H9 (cell line): ENCODE measurements around the gene SLC4A5. TPM values are rescaled to one million over a fixed set of nuclear protein-coding genes. Genes with fewer than 3 reads are reported as not detected.
A peak's percentile ranks its signal among the peaks of the same experiment; 100 is the strongest.

Experiments used
- DNase-seq: peaks from one replicate; pipeline ENCODE4 v3.0.0-alpha.2; 2017
- H2AFZ ChIP-seq: one replicate; pipeline ENCODE4 v1.6.1; 2013; ENCODE audit warnings: mild to moderate bottlenecking, low read length, control low read depth, moderate library complexity
- H2AK5ac ChIP-seq: 2 replicates; pipeline ENCODE4 v1.6.1; 2013; ENCODE audit warnings: low read length, control low read depth, mixed read lengths; ENCODE audit not compliant: insufficient read length
- H2BK120ac ChIP-seq: one replicate; pipeline ENCODE4 v1.6.1; 2013; ENCODE audit warnings: low read depth, mild to moderate bottlenecking, low read length, control low read depth, inconsistent platforms; ENCODE audit not compliant: poor library complexity, severe bottlenecking
- H2BK12ac ChIP-seq: 2 replicates; pipeline ENCODE4 v1.6.1; 2013; ENCODE audit warnings: low read length, control low read depth, mixed read lengths, low read depth; ENCODE audit not compliant: insufficient read length
- H2BK15ac ChIP-seq: 2 replicates; pipeline ENCODE4 v1.6.1; 2013; ENCODE audit warnings: low read depth, low read length, control low read depth
- H2BK20ac ChIP-seq: one replicate; pipeline ENCODE4 v1.6.1; 2013; ENCODE audit warnings: low read depth, mild to moderate bottlenecking, low read length, control low read depth, inconsistent platforms; ENCODE audit not compliant: poor library complexity, severe bottlenecking
- H2BK5ac ChIP-seq: 2 replicates; pipeline ENCODE4 v1.6.1; 2013; ENCODE audit warnings: low read length, control low read depth, mixed read lengths; ENCODE audit not compliant: insufficient read length
- H3K14ac ChIP-seq: 2 replicates; pipeline ENCODE4 v1.6.1; 2013; ENCODE audit warnings: low read length, control low read depth; ENCODE audit not compliant: insufficient read depth
- H3K18ac ChIP-seq: 2 replicates; pipeline ENCODE4 v1.6.1; 2013; ENCODE audit warnings: low read depth, mild to moderate bottlenecking, mixed read lengths, low read length, control low read depth; ENCODE audit not compliant: insufficient read length
- H3K23ac ChIP-seq: 2 replicates; pipeline ENCODE4 v1.6.1; 2013; ENCODE audit warnings: low read length, control low read depth, mixed read lengths, low read depth; ENCODE audit not compliant: insufficient read length
- H3K23me2 ChIP-seq: 2 replicates; pipeline ENCODE4 v1.6.1; 2013; ENCODE audit warnings: low read depth, mild to moderate bottlenecking, mixed read lengths, low read length, control low read depth; ENCODE audit not compliant: insufficient read length, poor library complexity, severe bottlenecking
- H3K27ac ChIP-seq: 2 replicates; pipeline ENCODE4 v1.5.1; 2013; ENCODE audit warnings: low read length, control low read depth, mixed read lengths, low read depth; ENCODE audit not compliant: insufficient read length
- H3K27me3 ChIP-seq: 2 replicates; pipeline ENCODE4 v1.6.1; 2013; ENCODE audit warnings: low read length, control low read depth, inconsistent platforms; ENCODE audit not compliant: insufficient read depth
- H3K4ac ChIP-seq: 2 replicates; pipeline ENCODE4 v1.6.1; 2013; ENCODE audit warnings: low read depth, mild to moderate bottlenecking, control low read depth, inconsistent platforms, low read length, moderate library complexity
- H3K4me1 ChIP-seq: 2 replicates; pipeline ENCODE4 v1.6.1; 2013; ENCODE audit warnings: low read length, control low read depth, inconsistent platforms; ENCODE audit not compliant: insufficient read depth
- H3K4me2 ChIP-seq: 2 replicates; pipeline ENCODE4 v1.6.1; 2013; ENCODE audit warnings: low read length, control low read depth, mixed read lengths; ENCODE audit not compliant: insufficient read length, insufficient read depth
- H3K56ac ChIP-seq: 2 replicates; pipeline ENCODE4 v1.6.1; 2013; ENCODE audit warnings: low read depth, mild to moderate bottlenecking, mixed read lengths, low read length, control low read depth; ENCODE audit not compliant: insufficient read length
- H3K79me1 ChIP-seq: 2 replicates; pipeline ENCODE4 v1.6.1; 2013; ENCODE audit warnings: low read depth, mild to moderate bottlenecking, moderate library complexity, low read length, control low read depth, inconsistent platforms; ENCODE audit not compliant: insufficient read depth, poor library complexity, severe bottlenecking
- H3K79me2 ChIP-seq: 2 replicates; pipeline ENCODE4 v1.6.1; 2013; ENCODE audit warnings: low read length, control low read depth, inconsistent platforms; ENCODE audit not compliant: insufficient read depth
- H3K9ac ChIP-seq: 2 replicates; pipeline ENCODE4 v1.6.1; 2013; ENCODE audit warnings: low read length, control low read depth, mixed read lengths; ENCODE audit not compliant: insufficient read length; ENCODE audit errors: extremely low read depth
- H3K9me3 ChIP-seq: one replicate; pipeline ENCODE4 v1.6.1; 2013; ENCODE audit warnings: low read depth, low read length, inconsistent platforms; ENCODE audit not compliant: control insufficient read depth
- H3T11ph ChIP-seq: one replicate; pipeline ENCODE4 v1.6.1; 2013; ENCODE audit warnings: mild to moderate bottlenecking, low read length, control low read depth, inconsistent platforms
- H4K20me1 ChIP-seq: one replicate; pipeline ENCODE4 v1.6.1; 2013; ENCODE audit not compliant: control insufficient read depth, insufficient read length, insufficient read depth
- H4K5ac ChIP-seq: 2 replicates; pipeline ENCODE4 v1.6.1; 2013; ENCODE audit warnings: low read depth, mild to moderate bottlenecking, mixed read lengths, low read length, control low read depth; ENCODE audit not compliant: insufficient read length
- H4K8ac ChIP-seq: replicated peaks from 2 replicates; pipeline ENCODE4 v1.6.1; 2013; ENCODE audit warnings: low read length, control low read depth, mixed read lengths, low read depth; ENCODE audit not compliant: insufficient read length
- H4K91ac ChIP-seq: 2 replicates; pipeline ENCODE4 v1.6.1; 2013; ENCODE audit warnings: low read depth, mild to moderate bottlenecking, moderate library complexity, mixed read lengths, low read length, control low read depth; ENCODE audit not compliant: insufficient read length
- H3K27ac Mint-ChIP-seq, 3 experiments: 2 replicates in 2 of 3; 3 replicates in 1 of 3; pipeline ENCODE4 v1.8.0; 2020 to 2021; ENCODE audit warnings: mixed read lengths in 3 of 3, mild to moderate bottlenecking in 1 of 3, moderate library complexity in 1 of 3
- H3K27me3 Mint-ChIP-seq: 2 replicates; pipeline ENCODE4 v1.8.0; 2021; ENCODE audit warnings: low read depth, mild to moderate bottlenecking, moderate library complexity, mixed read lengths
- H3K36me3 Mint-ChIP-seq, 3 experiments: 2 replicates in 2 of 3; 3 replicates in 1 of 3; pipeline ENCODE4 v1.8.0; 2020 to 2021; ENCODE audit warnings: low read depth in 3 of 3, mixed read lengths in 3 of 3; ENCODE audit not compliant: insufficient read depth in 1 of 3
- H3K4me1 Mint-ChIP-seq, 2 experiments: 2 replicates each; pipeline ENCODE4 v1.8.0; 2020; ENCODE audit warnings: mixed read lengths in 2 of 2
- H3K4me3 Mint-ChIP-seq, 2 experiments: 2 replicates in 1 of 2; 3 replicates in 1 of 2; pipeline ENCODE4 v1.8.0; 2020 to 2021; ENCODE audit warnings: mild to moderate bottlenecking in 2 of 2, mixed read lengths in 2 of 2, moderate library complexity in 1 of 2
- H3K9me3 Mint-ChIP-seq, 2 experiments: 2 replicates in 1 of 2; 3 replicates in 1 of 2; pipeline ENCODE4 v1.8.0; 2020; ENCODE audit warnings: mild to moderate bottlenecking in 2 of 2, mixed read lengths in 2 of 2, moderate library complexity in 1 of 2
- CTCF ChIP-seq: fragments of 200-600 bp; sonication (generic); conservative IDR thresholded peaks from 3 replicates; pipeline ENCODE4 v1.8.0; 2021; ENCODE audit warnings: antibody characterized with exemption, mild to moderate bottlenecking
- WGBS: extraction: QIAGEN DNeasy Blood & Tissue Kit; methylation state at CpG from one replicate; pipeline ENCODE4 v1.1.7; 2013; ENCODE audit warnings: missing lambda C conversion rate, low lambda C conversion rate, mixed read lengths; ENCODE audit not compliant: insufficient read length; ENCODE audit errors: extremely low coverage; 5-methylcytosine and 5-hydroxymethylcytosine counted together
- total RNA-seq: library from RNA; stranded (reverse); gene quantifications from 2 replicates; pipeline ENCODE4 v1.2.1, GENCODE V29; 2021

The SLC4A5 gene
- total RNA-seq, 1 experiment from 2014 or later: 0.50 TPM

GRCh38 chr2:74204436-74204835 lies 138.8 kb downstream of the SLC4A5 start:
- no peak overlapping the region for H3K23ac ChIP-seq
- peak overlapping the region; percentile 50 for H3K4me2 ChIP-seq
- no peak overlapping the region for H3K4ac ChIP-seq
- H3K4me1 ChIP-seq: peaks cover 10% of the 10 kb centered on the region
- no peaks in the 10 kb centered on the region for H3K27me3 ChIP-seq
- H3K27me3 Mint-ChIP-seq: no peaks in the 10 kb centered on the region
- no peak overlapping the region for H2BK20ac ChIP-seq
- no peak overlapping the region for H3K9ac ChIP-seq
- no peak overlapping the region for H3T11ph ChIP-seq
- H4K20me1 ChIP-seq: no peaks in the 10 kb centered on the region
- peak overlapping the region in 1 of 2 experiments; percentile 23; a peak in 2 of 5 replicates for H3K4me3 Mint-ChIP-seq
- no peak overlapping the region for H2BK12ac ChIP-seq
- peak overlapping the region; percentile 75 for H2AK5ac ChIP-seq
- H3K36me3 Mint-ChIP-seq: peaks cover 59 to 87% (median 85%) of the 10 kb centered on the region in 3 experiments
- no peaks in the 10 kb centered on the region; a peak in 1 of 5 replicates for H3K9me3 Mint-ChIP-seq
- H3K56ac ChIP-seq: no peak overlapping the region
- H2AFZ ChIP-seq: no peak overlapping the region
- no peak overlapping the region for H3K18ac ChIP-seq
- H4K5ac ChIP-seq: no peak overlapping the region
- DNase-seq: no peak
- H2BK120ac ChIP-seq: no peak overlapping the region
- no peak overlapping the region for H3K27ac ChIP-seq
- H3K4me1 Mint-ChIP-seq: peaks cover 51 to 54% of the 10 kb centered on the region in 2 experiments
- H3K23me2 ChIP-seq: peaks cover 7% of the 10 kb centered on the region
- no peak overlapping the region for H4K8ac ChIP-seq
- H4K91ac ChIP-seq: no peak overlapping the region
- TF ChIP-seq CTCF: no peak
- H2BK15ac ChIP-seq: no peak overlapping the region
- no CpG with 5 or more reads among the region's 3 CpGs for WGBS
- H3K79me1 ChIP-seq: peaks cover 7% of the 10 kb centered on the region
- peak overlapping the region; percentile 21 to 87 (median 78); a peak in 6 of 7 replicates for H3K27ac Mint-ChIP-seq
- peaks cover 68% of the 10 kb centered on the region for H3K79me2 ChIP-seq
- peak overlapping the region; percentile 75; the same call in 1 of the 2 replicates for H3K14ac ChIP-seq
- no peaks in the 10 kb centered on the region for H3K9me3 ChIP-seq
- H2BK5ac ChIP-seq: no peak overlapping the region
